Thyroid gland (tissue), 4 donors: ENCODE measurements around the gene DPEP2NB.

Experiments
- POLR2A ChIP-seq, 2 donors: fragments of 450-650 bp; IDR thresholded peaks; one replicate each; pipeline ENCODE4 v1.6.1; 2017; ENCODE audit warnings: antibody characterized with exemption in 2 of 2, mild to moderate bottlenecking in 2 of 2, moderate library complexity in 1 of 2
- TF ChIP-seq, protein P1 (sequence below), 6 experiments: fragments of 200-600 bp in 3 of 6; fragments of 450-650 bp in 3 of 6; sonication (generic) in 3 of 6; IDR thresholded peaks; one replicate each; pipeline ENCODE4 v1.5.1; 2016 to 2019; ENCODE audit warnings: antibody characterized with exemption in 6 of 6, mild to moderate bottlenecking in 2 of 6, inconsistent platforms in 1 of 6, moderate library complexity in 1 of 6

- TF ChIP-seq, protein P1, sequence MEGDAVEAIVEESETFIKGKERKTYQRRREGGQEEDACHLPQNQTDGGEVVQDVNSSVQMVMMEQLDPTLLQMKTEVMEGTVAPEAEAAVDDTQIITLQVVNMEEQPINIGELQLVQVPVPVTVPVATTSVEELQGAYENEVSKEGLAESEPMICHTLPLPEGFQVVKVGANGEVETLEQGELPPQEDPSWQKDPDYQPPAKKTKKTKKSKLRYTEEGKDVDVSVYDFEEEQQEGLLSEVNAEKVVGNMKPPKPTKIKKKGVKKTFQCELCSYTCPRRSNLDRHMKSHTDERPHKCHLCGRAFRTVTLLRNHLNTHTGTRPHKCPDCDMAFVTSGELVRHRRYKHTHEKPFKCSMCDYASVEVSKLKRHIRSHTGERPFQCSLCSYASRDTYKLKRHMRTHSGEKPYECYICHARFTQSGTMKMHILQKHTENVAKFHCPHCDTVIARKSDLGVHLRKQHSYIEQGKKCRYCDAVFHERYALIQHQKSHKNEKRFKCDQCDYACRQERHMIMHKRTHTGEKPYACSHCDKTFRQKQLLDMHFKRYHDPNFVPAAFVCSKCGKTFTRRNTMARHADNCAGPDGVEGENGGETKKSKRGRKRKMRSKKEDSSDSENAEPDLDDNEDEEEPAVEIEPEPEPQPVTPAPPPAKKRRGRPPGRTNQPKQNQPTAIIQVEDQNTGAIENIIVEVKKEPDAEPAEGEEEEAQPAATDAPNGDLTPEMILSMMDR (IDR thresholded peaks at IDR 0.05): no peak
- no peak for TF ChIP-seq POLR2A (IDR thresholded peaks at IDR 0.05)
Measured at GRCh38 chr16:68035227-68035626, 19.5 kb upstream of the DPEP2NB start.
